Astrocyte (in vitro differentiated cells and primary cell): ENCODE measurements around the gene AFF3.

Experiments used
- EZH2 ChIP-seq: IDR thresholded peaks from 2 replicates; pipeline ENCODE4 v1.6.1; 2012; ENCODE audit warnings: mild to moderate bottlenecking, low read length, inconsistent platforms; ENCODE audit not compliant: insufficient read depth
- TF ChIP-seq, protein P1 (sequence below): IDR thresholded peaks from 2 replicates; pipeline ENCODE4 v1.5.1; 2011; ENCODE audit warnings: low read depth, mild to moderate bottlenecking, inconsistent platforms, low read length, moderate library complexity; ENCODE audit not compliant: insufficient read depth

DNA sequence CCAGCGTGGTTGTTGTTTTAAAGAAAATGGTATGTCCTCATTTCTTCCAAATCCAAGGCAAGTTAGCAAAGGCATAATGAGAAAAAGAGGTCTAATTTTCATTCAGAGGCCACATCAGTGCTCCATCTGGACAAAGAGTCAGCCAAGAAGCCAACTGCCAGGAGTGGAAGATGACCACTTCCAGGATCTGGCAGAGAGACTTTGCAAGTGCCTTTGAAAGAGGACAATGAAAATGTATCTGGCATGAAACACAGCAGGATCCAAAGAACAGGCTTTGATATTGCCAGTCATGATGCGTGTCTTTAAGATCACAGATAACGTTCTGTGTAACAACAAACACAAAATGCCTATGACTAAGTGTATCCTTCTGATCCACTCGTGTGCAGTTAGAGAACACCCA, 82.8 kb downstream of the AFF3 start:
- TF ChIP-seq EZH2: no peak
- TF ChIP-seq, protein P1, sequence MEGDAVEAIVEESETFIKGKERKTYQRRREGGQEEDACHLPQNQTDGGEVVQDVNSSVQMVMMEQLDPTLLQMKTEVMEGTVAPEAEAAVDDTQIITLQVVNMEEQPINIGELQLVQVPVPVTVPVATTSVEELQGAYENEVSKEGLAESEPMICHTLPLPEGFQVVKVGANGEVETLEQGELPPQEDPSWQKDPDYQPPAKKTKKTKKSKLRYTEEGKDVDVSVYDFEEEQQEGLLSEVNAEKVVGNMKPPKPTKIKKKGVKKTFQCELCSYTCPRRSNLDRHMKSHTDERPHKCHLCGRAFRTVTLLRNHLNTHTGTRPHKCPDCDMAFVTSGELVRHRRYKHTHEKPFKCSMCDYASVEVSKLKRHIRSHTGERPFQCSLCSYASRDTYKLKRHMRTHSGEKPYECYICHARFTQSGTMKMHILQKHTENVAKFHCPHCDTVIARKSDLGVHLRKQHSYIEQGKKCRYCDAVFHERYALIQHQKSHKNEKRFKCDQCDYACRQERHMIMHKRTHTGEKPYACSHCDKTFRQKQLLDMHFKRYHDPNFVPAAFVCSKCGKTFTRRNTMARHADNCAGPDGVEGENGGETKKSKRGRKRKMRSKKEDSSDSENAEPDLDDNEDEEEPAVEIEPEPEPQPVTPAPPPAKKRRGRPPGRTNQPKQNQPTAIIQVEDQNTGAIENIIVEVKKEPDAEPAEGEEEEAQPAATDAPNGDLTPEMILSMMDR: no peak
